Endothelial cell of umbilical vein (primary cell): ENCODE measurements around the gene ADH1B. TPM values are rescaled to one million over a fixed set of nuclear protein-coding genes. Genes with fewer than 3 reads are reported as not detected.

Source experiments
- BruUV-seq: library from RNA; stranded (reverse); fragments of 400-500 nt; replicated peaks from 2 replicates; lab custom pipeline; 2021; lab: Mats Ljungman, UMichigan
- CTCF ChIA-PET: fragments of 300-600, 350-600 bp; sonication (Branson Sonifier 250); formaldehyde crosslinking; loops from one replicate; lab custom pipeline; 2021; ENCODE audit warnings: antibody characterized with exemption, inconsistent platforms; lab: Charles Lee
- POLR2A ChIA-PET: fragments of 300-600, 350-600 bp; sonication (Branson Sonifier 250); formaldehyde crosslinking; loops from one replicate; lab custom pipeline; 2021; ENCODE audit warnings: antibody characterized with exemption, inconsistent platforms; lab: Charles Lee
- DNase-seq: peaks from one replicate; pipeline ENCODE4 v3.0.0-alpha.2; 2011; ENCODE audit warnings: low read depth, low spot score
- FAIRE-seq: peaks from 2 replicates; lab custom pipeline; 2011; peaks lifted over from hg19 to GRCh38; lab: Jason Lieb, UNC
- H2AFZ ChIP-seq: 2 replicates; pipeline ENCODE4 v1.6.0; 2012; ENCODE audit warnings: low read depth, low read length, control low read depth, inconsistent platforms
- H3K27ac ChIP-seq: 2 replicates; pipeline ENCODE4 v1.5.1; 2011; ENCODE audit warnings: low read depth, mild to moderate bottlenecking, control low read depth, low read length, moderate library complexity; ENCODE audit not compliant: insufficient read depth
- H3K27me3 ChIP-seq, 2 experiments: 2 replicates each; pipeline versions ENCODE4 v1.6.0 to v1.6.1; 2011; ENCODE audit warnings: low read length in 2 of 2, mixed read lengths in 1 of 2; ENCODE audit not compliant: control insufficient read depth in 2 of 2, insufficient read depth in 2 of 2
- H3K36me3 ChIP-seq, 2 experiments: 2 replicates in 1 of 2; 3 replicates in 1 of 2; pipeline ENCODE4 v1.5.1; 2011; ENCODE audit warnings: low read length in 2 of 2, mild to moderate bottlenecking in 1 of 2, moderate library complexity in 1 of 2; ENCODE audit not compliant: control insufficient read depth in 2 of 2, insufficient read depth in 2 of 2; ENCODE audit errors: extremely low read depth in 1 of 2
- H3K4me1 ChIP-seq: 3 replicates; pipeline ENCODE4 v1.5.1; 2011; ENCODE audit warnings: mild to moderate bottlenecking, low read length; ENCODE audit not compliant: control insufficient read depth, insufficient read depth; ENCODE audit errors: extremely low read depth
- H3K4me2 ChIP-seq: 2 replicates; pipeline ENCODE4 v1.6.1; 2011; ENCODE audit warnings: low read length, control low read depth, mixed read lengths; ENCODE audit not compliant: insufficient read depth
- H3K4me3 ChIP-seq, 3 experiments: fragments of 200-600 bp in 1 of 3; sonication (generic), shearing (Covaris generic) in 1 of 3; replicated peaks in 1 of 3; 2 replicates each; pipeline ENCODE4 v1.5.1; 2011 to 2016; ENCODE audit warnings: control low read depth in 3 of 3, low read length in 3 of 3, mild to moderate bottlenecking in 2 of 3, inconsistent platforms in 1 of 3, low read depth in 1 of 3, moderate library complexity in 1 of 3; ENCODE audit not compliant: insufficient read depth in 1 of 3
- H3K79me2 ChIP-seq: 2 replicates; pipeline ENCODE4 v1.6.0; 2012; ENCODE audit warnings: low read length, inconsistent platforms; ENCODE audit not compliant: control insufficient read depth, insufficient read depth
- H3K9ac ChIP-seq: replicated peaks from 2 replicates; pipeline ENCODE3; 2011; ENCODE audit warnings: low read length, control low read depth; ENCODE audit not compliant: insufficient read depth; ENCODE audit errors: extremely low read depth
- H3K9me1 ChIP-seq: replicated peaks from 3 replicates; pipeline ENCODE4 v1.6.0; 2011; ENCODE audit warnings: mild to moderate bottlenecking, low read length; ENCODE audit not compliant: control insufficient read depth, insufficient read depth; ENCODE audit errors: extremely low read depth
- H3K9me3 ChIP-seq: replicated peaks from 2 replicates; pipeline ENCODE4 v1.5.1; 2012; ENCODE audit warnings: low read length, inconsistent platforms; ENCODE audit not compliant: control insufficient read depth, insufficient read depth
- H4K20me1 ChIP-seq: replicated peaks from 2 replicates; pipeline ENCODE3; 2011; ENCODE audit warnings: mild to moderate bottlenecking, low read length; ENCODE audit not compliant: control insufficient read depth, insufficient read depth; ENCODE audit errors: extremely low read depth
- CTCF ChIP-seq, 2 donors: IDR thresholded peaks; 1 replicate in 1 of 2; 2 replicates in 1 of 2; pipeline ENCODE4 v1.5.1; 2011; ENCODE audit warnings: low read length in 2 of 2, mild to moderate bottlenecking in 2 of 2, moderate library complexity in 2 of 2, control low read depth in 1 of 2, inconsistent platforms in 1 of 2, low read depth in 1 of 2; ENCODE audit not compliant: insufficient read depth in 1 of 2; ENCODE audit errors: extremely low read depth in 1 of 2
- EZH2 ChIP-seq: IDR thresholded peaks from 2 replicates; pipeline ENCODE4 v1.6.1; 2012; ENCODE audit warnings: borderline replicate concordance, low read depth, mild to moderate bottlenecking, moderate library complexity, low read length, inconsistent platforms; ENCODE audit not compliant: severe bottlenecking
- FOS ChIP-seq: IDR thresholded peaks from 2 replicates; pipeline ENCODE4 v1.6.1; 2011; ENCODE audit warnings: mild to moderate bottlenecking, low read length, moderate library complexity, borderline replicate concordance; ENCODE audit not compliant: insufficient read depth
- GATA2 ChIP-seq: IDR thresholded peaks from 2 replicates; pipeline ENCODE4 v1.7.0; 2011; ENCODE audit warnings: low read depth, mild to moderate bottlenecking, moderate library complexity, mixed read lengths, low read length; ENCODE audit not compliant: insufficient read length, insufficient read depth
- JUN ChIP-seq: IDR thresholded peaks from 2 replicates; pipeline ENCODE4 v1.6.1; 2011; ENCODE audit warnings: borderline replicate concordance, low read depth; ENCODE audit not compliant: insufficient read length, insufficient read depth
- MAX ChIP-seq: IDR thresholded peaks from 2 replicates; pipeline ENCODE4 v1.6.1; 2011; ENCODE audit not compliant: insufficient read depth, insufficient read length
- MYC ChIP-seq: IDR thresholded peaks from one replicate; pipeline ENCODE4 v1.6.1; 2011; ENCODE audit warnings: mild to moderate bottlenecking, low read depth, low read length
- POLR2A ChIP-seq: IDR thresholded peaks from 2 replicates; pipeline ENCODE4 v1.6.1; 2012; ENCODE audit warnings: low read depth, mild to moderate bottlenecking, control low read depth, low read length
- POLR2AphosphoS5 ChIP-seq: IDR thresholded peaks from 2 replicates; pipeline ENCODE4 v1.6.1; 2012; ENCODE audit warnings: low read depth, mild to moderate bottlenecking, control low read depth, low read length, moderate library complexity; ENCODE audit not compliant: insufficient read depth
- dilution Hi-C: fragments of 300-500 bp; cut with MboI; formaldehyde crosslinking; loops from one replicate; pipeline ENCODE4 v1.15.0; 2019; ENCODE audit warnings: low sequenced_read_pairs; ENCODE audit not compliant: extremely low pct_ligation_motif_present
- intact Hi-C: fragments of 100-400 bp; cut with micrococcal nuclease; formaldehyde crosslinking; loops from one replicate; pipeline ENCODE4 v1.10.0; 2022
- polyA plus RNA-seq, 4 experiments: library from polyadenylated mRNA; depleted of rRNA in 3 of 4; stranded (reverse) in 3 of 4; unstranded in 1 of 4; fragments of >200 nt; gene quantifications; 2 replicates each; pipeline versions ENCODE4 v1.2.1 to v1.2.3, GENCODE V29; 2011 to 2012; ENCODE audit warnings: missing spikeins in 1 of 4
- total RNA-seq: library from RNA; stranded (reverse); gene quantifications from 2 replicates; pipeline ENCODE4 v1.2.3, GENCODE V29; 2021

Gene ADH1B
- total and polyA plus RNA-seq, 2 donors (not counting 3 experiments of a cell fraction or from before 2014, with no cell fraction given): not detected

- Histone ChIP-seq H3K27me3 (no peaks in the 10 kb centered on the region), H3K9me1 (no peaks in the 10 kb centered on the region), H3K4me1 (no peaks in the 10 kb centered on the region), H3K9me3 (no peaks in the 10 kb centered on the region), H3K4me3 (no peak within 1 kb of the TSS), H3K36me3 (no peaks in the 10 kb centered on the region), H3K27ac (no peak within 1 kb of the TSS), H4K20me1 (no peaks in the 10 kb centered on the region), H3K4me2 (no peak within 1 kb of the TSS), H3K9ac (no peak within 1 kb of the TSS), H3K79me2 (no peaks in the 10 kb centered on the region), H2AFZ (no peak within 1 kb of the TSS)
- ChIA-PET CTCF (no interaction called here), POLR2A (no interaction called here)
- FAIRE-seq (no peak), DNase-seq (no peak)
- BruUV-seq: no TSS peak
- intact Hi-C loops (no loop called here), dilution Hi-C loops (no loop called here)
- TF ChIP-seq EZH2 (no peak), POLR2AphosphoS5 (no peak), FOS (no peak), JUN (no peak), POLR2A (no peak), MYC (no peak), CTCF (IDR thresholded peaks at IDR 0.05; ENCODE audit: extremely low read depth in 1 of 2, insufficient read depth in 1 of 2, low read depth in 1 of 2, low read length in 2 of 2) (no peak), MAX (no peak), GATA2 (no peak)
These were observed 30.1 kb downstream of the ADH1B start, which contains the start of gene ADH1A for GRCh38 chr4:99290848-99291786. TSS of gene ADH1A (minus strand) at chr4:99290985. CDS start at chr4:99290914, 71 bp downstream.
